DMS 273 treated with DMSO at 0.1 percent for 48 hours (cell line): Measurements from ENCODE around the gene ATP7A.
"Not testable (repeated sequence)": the region's sequence is repeated elsewhere in the genome, so short reads cannot be mapped to it uniquely, and the experiment has no call there.

Experiments used
- DNase-seq: peaks from one replicate; lab custom pipeline; 2025; lab: John Stamatoyannopoulos, UW

The ATP7A gene

GRCh38 chrX:78037881-78038280 lies 127.4 kb downstream of the ATP7A start:
- no peak for DNase-seq

- no peak for DNase-seq
These were observed 132.1 kb downstream of the ATP7A start for GRCh38 chrX:78042601-78043000.

GRCh38 chrX:78046362-78046761 lies 135.9 kb downstream of the ATP7A start:
- DNase-seq: no peak

- no peak for DNase-seq
These were observed 137.6 kb downstream of the ATP7A start for GRCh38 chrX:78048052-78048451.

GRCh38 chrX:78063687-78064086 lies 153.2 kb downstream of the ATP7A start:
- no peak for DNase-seq

- DNase-seq: no peak
These were observed 153.7 kb downstream of the ATP7A start for GRCh38 chrX:78064152-78064551.

- DNase-seq: not testable (repeated sequence)
These were observed 154.5 kb downstream of the ATP7A start for GRCh38 chrX:78064698-78065601.

GRCh38 chrX:78066110-78066509 lies 155.6 kb downstream of the ATP7A start:
- no peak for DNase-seq

GRCh38 chrX:78071331-78071730 lies 160.8 kb downstream of the ATP7A start:
- DNase-seq: no peak

GRCh38 chrX:78073147-78074077 lies 162.9 kb downstream of the ATP7A start:
- DNase-seq: not testable (repeated sequence)

GRCh38 chrX:78074088-78074487 lies 163.6 kb downstream of the ATP7A start:
- DNase-seq: no peak

GRCh38 chrX:78075787-78076389 lies 165.4 kb downstream of the ATP7A start:
- no peak for DNase-seq

GRCh38 chrX:78081413-78081812 lies 170.9 kb downstream of the ATP7A start:
- DNase-seq: not testable (repeated sequence)

- DNase-seq: no peak
These were observed 181.8 kb downstream of the ATP7A start for GRCh38 chrX:78092296-78092695.

GRCh38 chrX:78098108-78098507 lies 187.6 kb downstream of the ATP7A start:
- DNase-seq: no peak
